Naive thymus-derived CD4-positive, alpha-beta T cell (primary cell): Measurements from ENCODE around the gene CD180. TPM values are rescaled to one million over a fixed set of nuclear protein-coding genes. Genes with fewer than 3 reads are reported as not detected.

Experiments used
- ATAC-seq: fragments of 150-1000 bp; cut with Tn5 transposase; 2 replicates; pipeline ENCODE4 v1.10.0; 2021; ENCODE audit warnings: mild to moderate bottlenecking, moderate library complexity
- CTCF ChIA-PET: fragments of 350-600 bp; sonication (Branson Sonifier 250); formaldehyde crosslinking; loops from one replicate; lab custom pipeline; 2021; ENCODE audit warnings: antibody characterized with exemption; lab: Charles Lee
- POLR2A ChIA-PET: fragments of 350-600 bp; sonication (Branson Sonifier 250); formaldehyde crosslinking; loops from one replicate; lab custom pipeline; 2021; ENCODE audit warnings: antibody characterized with exemption, inconsistent platforms; lab: Charles Lee
- DNase-seq, 9 donors: peaks; one replicate each; pipeline versions ENCODE4 v3.0.0 to v3.0.0-alpha.2; 2020 to 2022; ENCODE audit warnings: mixed read lengths in 1 of 9
- H3K27ac ChIP-seq: one replicate; pipeline ENCODE4 v1.7.0; 2013; ENCODE audit warnings: mild to moderate bottlenecking, low read depth, low read length, moderate library complexity
- H3K27me3 ChIP-seq, 2 donors: one replicate each; pipeline ENCODE4 v1.7.0; 2013; ENCODE audit warnings: low read length in 2 of 2, mild to moderate bottlenecking in 2 of 2, moderate library complexity in 2 of 2; ENCODE audit not compliant: control insufficient read depth in 2 of 2, insufficient read depth in 2 of 2
- H3K36me3 ChIP-seq, 3 experiments: 1 replicate in 2 of 3; 2 replicates in 1 of 3; pipeline ENCODE4 v1.7.0; 2013; ENCODE audit warnings: low read length in 3 of 3, mild to moderate bottlenecking in 3 of 3, moderate library complexity in 1 of 3; ENCODE audit not compliant: insufficient read depth in 3 of 3, control insufficient read depth in 2 of 3
- H3K4me1 ChIP-seq, 2 donors: one replicate each; pipeline ENCODE4 v1.7.0; 2013; ENCODE audit warnings: low read length in 2 of 2, mild to moderate bottlenecking in 2 of 2, moderate library complexity in 1 of 2; ENCODE audit not compliant: control insufficient read depth in 2 of 2, insufficient read depth in 2 of 2
- H3K4me3 ChIP-seq: 2 replicates; pipeline ENCODE4 v1.7.0; 2013; ENCODE audit warnings: mild to moderate bottlenecking, low read length
- H3K9me3 ChIP-seq, 3 experiments: 1 replicate in 2 of 3; 2 replicates in 1 of 3; pipeline ENCODE4 v1.7.0; 2013; ENCODE audit warnings: low read length in 3 of 3; ENCODE audit not compliant: control insufficient read depth in 2 of 3
- H3K27ac Mint-ChIP-seq, 9 donors: one replicate each; pipeline ENCODE4 v1.8.0; 2020 to 2022; ENCODE audit warnings: mixed read lengths in 9 of 9, mild to moderate bottlenecking in 8 of 9, moderate library complexity in 5 of 9, inconsistent platforms in 2 of 9
- H3K27me3 Mint-ChIP-seq, 5 donors: one replicate each; pipeline ENCODE4 v1.8.0; 2021 to 2022; ENCODE audit warnings: mixed read lengths in 5 of 5, mild to moderate bottlenecking in 1 of 5
- H3K36me3 Mint-ChIP-seq, 5 donors: one replicate each; pipeline ENCODE4 v1.8.0; 2020 to 2022; ENCODE audit warnings: mixed read lengths in 5 of 5, mild to moderate bottlenecking in 3 of 5, inconsistent platforms in 1 of 5
- H3K4me1 Mint-ChIP-seq, 7 donors: one replicate each; pipeline ENCODE4 v1.8.0; 2020 to 2022; ENCODE audit warnings: mixed read lengths in 7 of 7, mild to moderate bottlenecking in 3 of 7, inconsistent platforms in 1 of 7
- H3K4me3 Mint-ChIP-seq, 10 donors: one replicate each; pipeline ENCODE4 v1.8.0; 2020 to 2022; ENCODE audit warnings: mild to moderate bottlenecking in 10 of 10, mixed read lengths in 10 of 10, moderate library complexity in 6 of 10, inconsistent platforms in 2 of 10
- H3K9me3 Mint-ChIP-seq, 11 donors: one replicate each; pipeline ENCODE4 v1.8.0; 2020 to 2022; ENCODE audit warnings: mixed read lengths in 11 of 11, mild to moderate bottlenecking in 4 of 11, inconsistent platforms in 1 of 11, moderate library complexity in 1 of 11
- intact Hi-C, 2 donors: fragments of 100-400 bp; cut with micrococcal nuclease; formaldehyde crosslinking; loops; one replicate each; pipeline ENCODE4 v1.15.1; 2023
- polyA plus RNA-seq, 2 donors: library from polyadenylated mRNA; unstranded; fragments of 300-500 nt; fragmentation: Illumina TruSeq; gene quantifications; one replicate each; pipeline ENCODE4 v1.2.3, GENCODE V29; 2021
- total RNA-seq, 6 experiments: library from RNA in 5 of 6; stranded (reverse) in 5 of 6; gene quantifications; 1 replicate in 5 of 6; 2 replicates in 1 of 6; pipeline ENCODE4 v1.2.3 and lab custom pipeline; 2021 to 2026

CD180 gene
- total and polyA plus RNA-seq, 7 experiments from 2014 or later, result 0.20 to 6.4 (median 0.65) TPM

DNA sequence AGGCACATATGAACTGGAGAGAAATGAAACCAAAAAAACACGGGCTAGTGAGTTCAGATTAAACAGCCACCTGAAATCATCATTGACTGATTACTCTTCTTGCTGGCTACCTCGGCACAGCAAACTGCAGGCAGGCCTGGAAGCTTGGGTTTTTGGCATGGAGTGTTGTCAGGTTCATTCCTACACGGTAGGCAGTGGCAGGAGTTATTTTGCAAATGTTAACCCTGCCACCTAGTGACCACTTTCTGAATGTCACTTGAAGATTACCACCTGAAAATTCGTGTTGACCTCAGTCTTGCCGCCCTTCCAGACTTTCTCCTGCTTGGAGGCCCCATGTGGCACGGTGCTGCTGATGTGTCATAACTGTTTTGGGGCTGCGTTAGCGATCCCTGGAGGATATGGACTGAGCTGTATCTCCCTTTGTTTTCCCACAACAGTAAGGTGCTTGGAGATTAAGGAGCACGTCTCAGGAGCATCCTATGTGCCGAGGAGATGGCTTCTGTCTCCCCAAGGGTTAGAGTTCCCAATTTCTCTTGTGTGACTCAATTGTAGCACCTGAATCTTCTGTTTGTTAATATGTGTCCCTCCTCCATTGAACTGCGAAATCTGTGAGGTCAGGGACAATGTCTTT is 12.7 kb upstream of the CD180 start:
- Histone ChIP-seq H3K36me3 (no peaks in the 10 kb centered on the region), H3K4me3 (peak overlapping the region; percentile 14), H3K4me1 (peaks cover 50 to 54% of the 10 kb centered on the region in 2 donors), H3K9me3 (no peaks in the 10 kb centered on the region), H3K27me3 (no peaks in the 10 kb centered on the region), H3K27ac (peak overlapping the region; percentile 0)
- peaks cover 0 to 3% (median 0%) of the 10 kb centered on the region in 11 donors for H3K9me3 Mint-ChIP-seq
- intact Hi-C loops, result loop anchor here (1.0 to 10.0 kb wide), 11 partner anchors 48 to 1886 kb away; partner anchors contain the start of genes NLN (in 1 of the 2), PIK3R1 (in 1 of the 2), SGTB (in 1 of the 2) and SHLD3 (in 1 of the 2)
- ATAC-seq (peak; percentile 74), DNase-seq (peak; percentile 33 to 77 (median 69))
- CTCF ChIA-PET, result interaction anchor here (0.6 to 16.2 kb wide), 9 partner anchors 13 to 1041 kb away, joined by 3 to 370 read pairs (median 5); no protein-coding TSS in a partner anchor
- H3K4me3 Mint-ChIP-seq, result peak overlapping the region in 5 of 10 donors; percentile 47 to 55 (median 50)
- peak overlapping the region; percentile 78 to 98 (median 85) for H3K27ac Mint-ChIP-seq
- peaks cover 0 to 23% (median 0%) of the 10 kb centered on the region in 5 donors for H3K36me3 Mint-ChIP-seq
- POLR2A ChIA-PET, result interaction anchor here (13.7 kb wide), 1 partner anchor 46 kb away, joined by 348 read pairs; no protein-coding TSS in a partner anchor
- peaks cover 0 to 2% (median 0%) of the 10 kb centered on the region in 5 donors for H3K27me3 Mint-ChIP-seq
- H3K4me1 Mint-ChIP-seq, result peaks cover 39 to 71% (median 66%) of the 10 kb centered on the region in 7 donors

DNA sequence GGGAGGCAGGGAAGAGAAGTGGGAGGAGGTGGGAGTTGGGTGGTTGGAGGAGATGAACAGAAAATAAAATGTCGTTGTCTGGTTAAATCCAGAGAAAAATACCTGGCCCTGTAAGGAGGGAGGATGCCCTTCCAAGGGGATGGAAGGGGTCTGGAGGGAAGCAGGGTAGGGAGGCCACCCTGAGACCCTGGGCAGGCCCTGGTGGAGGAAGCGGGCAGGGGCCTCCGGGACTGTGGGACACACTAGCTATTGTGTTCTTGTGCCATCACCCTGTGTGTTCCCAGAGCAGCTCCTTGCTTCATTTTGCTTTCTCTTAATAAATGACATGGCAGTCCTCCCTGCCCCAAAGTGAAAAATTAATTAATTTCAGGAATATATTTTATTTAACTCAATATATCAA is 11.8 kb upstream of the CD180 start:
- peaks cover 40 to 71% (median 69%) of the 10 kb centered on the region in 7 donors for H3K4me1 Mint-ChIP-seq

GRCh38 chr5:67206929-67207328 is 10.3 kb upstream of the CD180 start:
- ATAC-seq, result peak; percentile 89
- Mint-ChIP-seq H3K36me3 (peaks cover 0 to 28% (median 0%) of the 10 kb centered on the region in 5 donors), H3K9me3 (peaks cover 0 to 5% (median 0%) of the 10 kb centered on the region in 11 donors), H3K4me1 (peaks cover 40 to 83% (median 79%) of the 10 kb centered on the region in 7 donors), H3K4me3 (peak overlapping the region; percentile 35 to 85 (median 64)), H3K27me3 (peaks cover 0 to 2% (median 0%) of the 10 kb centered on the region in 5 donors), H3K27ac (peak overlapping the region; percentile 81 to 98 (median 94))
- DNase-seq, result peak; percentile 17 to 94 (median 89)
- Histone ChIP-seq H3K9me3 (no peaks in the 10 kb centered on the region), H3K36me3 (no peaks in the 10 kb centered on the region), H3K27ac (peak overlapping the region; percentile 64), H3K27me3 (no peaks in the 10 kb centered on the region), H3K4me1 (peaks cover 55 to 76% of the 10 kb centered on the region in 2 donors), H3K4me3 (peak overlapping the region; percentile 7)
- intact Hi-C loops, result loop anchor here (1.0 to 10.0 kb wide), 17 partner anchors 8 to 1888 kb away; partner anchors contain the start of genes NLN (in 1 of the 2), PIK3R1 (in 1 of the 2), SGTB (in 1 of the 2) and SHLD3 (in 1 of the 2)
- POLR2A ChIA-PET, result interaction anchor here (1.0 to 13.7 kb wide), 7 partner anchors 9 to 218 kb away, joined by 3 to 348 read pairs (median 5); no protein-coding TSS in a partner anchor
- CTCF ChIA-PET, result interaction anchor here (0.6 to 16.2 kb wide), 11 partner anchors 15 to 1080 kb away, joined by 3 to 370 read pairs (median 5); no protein-coding TSS in a partner anchor

More for the DNA sequence above, 11.8 kb upstream of the CD180 start:
- Histone ChIP-seq H3K27me3 (no peaks in the 10 kb centered on the region), H3K4me1 (peaks cover 55 to 62% of the 10 kb centered on the region in 2 donors), H3K27ac (peak overlapping the region; percentile 64), H3K9me3 (no peaks in the 10 kb centered on the region), H3K36me3 (no peaks in the 10 kb centered on the region), H3K4me3 (no peak overlapping the region)
- Mint-ChIP-seq H3K4me3 (peak overlapping the region in 5 of 10 donors; percentile 33 to 85 (median 53)), H3K9me3 (peaks cover 0 to 2% (median 0%) of the 10 kb centered on the region in 11 donors), H3K27me3 (peaks cover 0 to 2% (median 0%) of the 10 kb centered on the region in 5 donors), H3K36me3 (peaks cover 0 to 23% (median 0%) of the 10 kb centered on the region in 5 donors), H3K27ac (peak overlapping the region; percentile 80 to 98 (median 94))
- DNase-seq (no peak), ATAC-seq (no peak)
- CTCF ChIA-PET, result interaction anchor here (0.6 to 16.2 kb wide), 7 partner anchors 14 to 1042 kb away, joined by 3 to 370 read pairs (median 5); no protein-coding TSS in a partner anchor
- intact Hi-C loops, result loop anchor here (5.0 to 10.0 kb wide), 7 partner anchors 901 to 1886 kb away; partner anchors contain the start of genes NLN (in 1 of the 2), PIK3R1 (in 1 of the 2), SGTB (in 1 of the 2) and SHLD3 (in 1 of the 2)
- POLR2A ChIA-PET, result interaction anchor here (0.7 to 13.7 kb wide), 3 partner anchors 27 to 45 kb away, joined by 3 to 348 read pairs (median 4); no protein-coding TSS in a partner anchor

GRCh38 chr5:67206461-67206860 is 9.9 kb upstream of the CD180 start:
- H3K9me3 ChIP-seq, result no peaks in the 10 kb centered on the region
- H3K27me3 ChIP-seq, result no peaks in the 10 kb centered on the region
- peaks cover 55 to 80% of the 10 kb centered on the region in 2 donors for H3K4me1 ChIP-seq
- intact Hi-C loops, result loop anchor here (2.0 to 10.0 kb wide), 11 partner anchors 14 to 1888 kb away; partner anchors contain the start of genes NLN (in 1 of the 2), PIK3R1 (in 1 of the 2), SGTB (in 1 of the 2) and SHLD3 (in 1 of the 2)
- H3K4me3 ChIP-seq, result peak overlapping the region; percentile 7
- peak overlapping the region; percentile 64 for H3K27ac ChIP-seq
- Mint-ChIP-seq H3K9me3 (peaks cover 0 to 7% (median 0%) of the 10 kb centered on the region in 11 donors), H3K27ac (peak overlapping the region; percentile 81 to 98 (median 94)), H3K27me3 (peaks cover 0 to 2% (median 0%) of the 10 kb centered on the region in 5 donors), H3K36me3 (peaks cover 0 to 31% (median 0%) of the 10 kb centered on the region in 5 donors), H3K4me3 (peak overlapping the region; percentile 35 to 85 (median 64)), H3K4me1 (peaks cover 40 to 88% (median 82%) of the 10 kb centered on the region in 7 donors)
- H3K36me3 ChIP-seq, result no peaks in the 10 kb centered on the region
- DNase-seq (no peak), ATAC-seq (no peak)
- ChIA-PET CTCF (interaction anchor here (0.6 to 16.2 kb wide), 6 partner anchors 16 to 1076 kb away, joined by 3 to 370 read pairs (median 6); no protein-coding TSS in a partner anchor), POLR2A (interaction anchor here (0.7 to 13.7 kb wide), 7 partner anchors 9 to 202 kb away, joined by 3 to 348 read pairs (median 7); no protein-coding TSS in a partner anchor)

GRCh38 chr5:67205981-67206380 is 9.4 kb upstream of the CD180 start:
- DNase-seq, result no peak
- Histone ChIP-seq H3K27me3 (no peaks in the 10 kb centered on the region), H3K4me1 (peaks cover 55 to 85% of the 10 kb centered on the region in 2 donors), H3K36me3 (no peaks in the 10 kb centered on the region), H3K4me3 (peak overlapping the region; percentile 7), H3K27ac (peak overlapping the region; percentile 64), H3K9me3 (peaks cover 0 to 2% (median 0%) of the 10 kb centered on the region in 3 experiments)
- no peak for ATAC-seq
- POLR2A ChIA-PET, result interaction anchor here (0.7 to 13.7 kb wide), 7 partner anchors 10 to 1009 kb away, joined by 3 to 348 read pairs (median 3); no protein-coding TSS in a partner anchor
- Mint-ChIP-seq H3K4me3 (peak overlapping the region; percentile 4 to 85 (median 64)), H3K9me3 (peaks cover 0 to 11% (median 2%) of the 10 kb centered on the region in 11 donors), H3K36me3 (peaks cover 2 to 36% (median 3%) of the 10 kb centered on the region in 5 donors), H3K4me1 (peaks cover 42 to 93% (median 87%) of the 10 kb centered on the region in 7 donors), H3K27me3 (peaks cover 0 to 2% (median 0%) of the 10 kb centered on the region in 5 donors), H3K27ac (peak overlapping the region; percentile 81 to 98 (median 94))
- CTCF ChIA-PET, result interaction anchor here (1.3 to 16.2 kb wide), 2 partner anchors 10 to 43 kb away, joined by 3 to 370 read pairs; no protein-coding TSS in a partner anchor
- intact Hi-C loops, result loop anchor here (2.0 to 10.0 kb wide), 11 partner anchors 15 to 1889 kb away; partner anchors contain the start of genes NLN (in 1 of the 2), PIK3R1 (in 1 of the 2), SGTB (in 1 of the 2) and SHLD3 (in 1 of the 2)
